Endothelial cell of umbilical vein (primary cell): ENCODE results near the gene TRPM3. TPM values are rescaled to one million over a fixed set of nuclear protein-coding genes. Genes with fewer than 3 reads are reported as not detected.

Experiments
- BruUV-seq: library from RNA; stranded (reverse); fragments of 400-500 nt; replicated peaks from 2 replicates; lab custom pipeline; 2021; lab: Mats Ljungman, UMichigan
- CTCF ChIA-PET: fragments of 300-600, 350-600 bp; sonication (Branson Sonifier 250); formaldehyde crosslinking; loops from one replicate; lab custom pipeline; 2021; ENCODE audit warnings: antibody characterized with exemption, inconsistent platforms; lab: Charles Lee
- POLR2A ChIA-PET: fragments of 300-600, 350-600 bp; sonication (Branson Sonifier 250); formaldehyde crosslinking; loops from one replicate; lab custom pipeline; 2021; ENCODE audit warnings: antibody characterized with exemption, inconsistent platforms; lab: Charles Lee
- DNase-seq: peaks from one replicate; pipeline ENCODE4 v3.0.0-alpha.2; 2011; ENCODE audit warnings: low read depth, low spot score
- FAIRE-seq: peaks from 2 replicates; lab custom pipeline; 2011; peaks lifted over from hg19 to GRCh38; lab: Jason Lieb, UNC
- H2AFZ ChIP-seq: 2 replicates; pipeline ENCODE4 v1.6.0; 2012; ENCODE audit warnings: low read depth, low read length, control low read depth, inconsistent platforms
- H3K27ac ChIP-seq: 2 replicates; pipeline ENCODE4 v1.5.1; 2011; ENCODE audit warnings: low read depth, mild to moderate bottlenecking, control low read depth, low read length, moderate library complexity; ENCODE audit not compliant: insufficient read depth
- H3K27me3 ChIP-seq, 2 experiments: 2 replicates each; pipeline versions ENCODE4 v1.6.0 to v1.6.1; 2011; ENCODE audit warnings: low read length in 2 of 2, mixed read lengths in 1 of 2; ENCODE audit not compliant: control insufficient read depth in 2 of 2, insufficient read depth in 2 of 2
- H3K36me3 ChIP-seq, 2 experiments: 2 replicates in 1 of 2; 3 replicates in 1 of 2; pipeline ENCODE4 v1.5.1; 2011; ENCODE audit warnings: low read length in 2 of 2, mild to moderate bottlenecking in 1 of 2, moderate library complexity in 1 of 2; ENCODE audit not compliant: control insufficient read depth in 2 of 2, insufficient read depth in 2 of 2; ENCODE audit errors: extremely low read depth in 1 of 2
- H3K4me1 ChIP-seq: 3 replicates; pipeline ENCODE4 v1.5.1; 2011; ENCODE audit warnings: mild to moderate bottlenecking, low read length; ENCODE audit not compliant: control insufficient read depth, insufficient read depth; ENCODE audit errors: extremely low read depth
- H3K4me2 ChIP-seq: 2 replicates; pipeline ENCODE4 v1.6.1; 2011; ENCODE audit warnings: low read length, control low read depth, mixed read lengths; ENCODE audit not compliant: insufficient read depth
- H3K4me3 ChIP-seq, 3 experiments: fragments of 200-600 bp in 1 of 3; sonication (generic), shearing (Covaris generic) in 1 of 3; replicated peaks in 1 of 3; 2 replicates each; pipeline ENCODE4 v1.5.1; 2011 to 2016; ENCODE audit warnings: control low read depth in 3 of 3, low read length in 3 of 3, mild to moderate bottlenecking in 2 of 3, inconsistent platforms in 1 of 3, low read depth in 1 of 3, moderate library complexity in 1 of 3; ENCODE audit not compliant: insufficient read depth in 1 of 3
- H3K79me2 ChIP-seq: 2 replicates; pipeline ENCODE4 v1.6.0; 2012; ENCODE audit warnings: low read length, inconsistent platforms; ENCODE audit not compliant: control insufficient read depth, insufficient read depth
- H3K9ac ChIP-seq: replicated peaks from 2 replicates; pipeline ENCODE3; 2011; ENCODE audit warnings: low read length, control low read depth; ENCODE audit not compliant: insufficient read depth; ENCODE audit errors: extremely low read depth
- H3K9me1 ChIP-seq: replicated peaks from 3 replicates; pipeline ENCODE4 v1.6.0; 2011; ENCODE audit warnings: mild to moderate bottlenecking, low read length; ENCODE audit not compliant: control insufficient read depth, insufficient read depth; ENCODE audit errors: extremely low read depth
- H3K9me3 ChIP-seq: replicated peaks from 2 replicates; pipeline ENCODE4 v1.5.1; 2012; ENCODE audit warnings: low read length, inconsistent platforms; ENCODE audit not compliant: control insufficient read depth, insufficient read depth
- H4K20me1 ChIP-seq: replicated peaks from 2 replicates; pipeline ENCODE3; 2011; ENCODE audit warnings: mild to moderate bottlenecking, low read length; ENCODE audit not compliant: control insufficient read depth, insufficient read depth; ENCODE audit errors: extremely low read depth
- CTCF ChIP-seq, 2 donors: IDR thresholded peaks; 1 replicate in 1 of 2; 2 replicates in 1 of 2; pipeline ENCODE4 v1.5.1; 2011; ENCODE audit warnings: low read length in 2 of 2, mild to moderate bottlenecking in 2 of 2, moderate library complexity in 2 of 2, control low read depth in 1 of 2, inconsistent platforms in 1 of 2, low read depth in 1 of 2; ENCODE audit not compliant: insufficient read depth in 1 of 2; ENCODE audit errors: extremely low read depth in 1 of 2
- EZH2 ChIP-seq: IDR thresholded peaks from 2 replicates; pipeline ENCODE4 v1.6.1; 2012; ENCODE audit warnings: borderline replicate concordance, low read depth, mild to moderate bottlenecking, moderate library complexity, low read length, inconsistent platforms; ENCODE audit not compliant: severe bottlenecking
- FOS ChIP-seq: IDR thresholded peaks from 2 replicates; pipeline ENCODE4 v1.6.1; 2011; ENCODE audit warnings: mild to moderate bottlenecking, low read length, moderate library complexity, borderline replicate concordance; ENCODE audit not compliant: insufficient read depth
- GATA2 ChIP-seq: IDR thresholded peaks from 2 replicates; pipeline ENCODE4 v1.7.0; 2011; ENCODE audit warnings: low read depth, mild to moderate bottlenecking, moderate library complexity, mixed read lengths, low read length; ENCODE audit not compliant: insufficient read length, insufficient read depth
- JUN ChIP-seq: IDR thresholded peaks from 2 replicates; pipeline ENCODE4 v1.6.1; 2011; ENCODE audit warnings: borderline replicate concordance, low read depth; ENCODE audit not compliant: insufficient read length, insufficient read depth
- MYC ChIP-seq: IDR thresholded peaks from one replicate; pipeline ENCODE4 v1.6.1; 2011; ENCODE audit warnings: mild to moderate bottlenecking, low read depth, low read length
- POLR2A ChIP-seq: IDR thresholded peaks from 2 replicates; pipeline ENCODE4 v1.6.1; 2012; ENCODE audit warnings: low read depth, mild to moderate bottlenecking, control low read depth, low read length
- POLR2AphosphoS5 ChIP-seq: IDR thresholded peaks from 2 replicates; pipeline ENCODE4 v1.6.1; 2012; ENCODE audit warnings: low read depth, mild to moderate bottlenecking, control low read depth, low read length, moderate library complexity; ENCODE audit not compliant: insufficient read depth
- dilution Hi-C: fragments of 300-500 bp; cut with MboI; formaldehyde crosslinking; loops from one replicate; pipeline ENCODE4 v1.15.0; 2019; ENCODE audit warnings: low sequenced_read_pairs; ENCODE audit not compliant: extremely low pct_ligation_motif_present
- intact Hi-C: fragments of 100-400 bp; cut with micrococcal nuclease; formaldehyde crosslinking; loops from one replicate; pipeline ENCODE4 v1.10.0; 2022
- polyA plus RNA-seq, 4 experiments: library from polyadenylated mRNA; depleted of rRNA in 3 of 4; stranded (reverse) in 3 of 4; unstranded in 1 of 4; fragments of >200 nt; gene quantifications; 2 replicates each; pipeline versions ENCODE4 v1.2.1 to v1.2.3, GENCODE V29; 2011 to 2012; ENCODE audit warnings: missing spikeins in 1 of 4
- total RNA-seq: library from RNA; stranded (reverse); gene quantifications from 2 replicates; pipeline ENCODE4 v1.2.3, GENCODE V29; 2021
- TF ChIP-seq, protein P1 (sequence below): IDR thresholded peaks from 2 replicates; pipeline ENCODE4 v1.6.1; 2011; ENCODE audit not compliant: insufficient read depth, insufficient read length

TRPM3 gene
- total and polyA plus RNA-seq, 2 donors (not counting 3 experiments of a cell fraction or from before 2014, with no cell fraction given) = 0.17 to 0.33 TPM

DNA sequence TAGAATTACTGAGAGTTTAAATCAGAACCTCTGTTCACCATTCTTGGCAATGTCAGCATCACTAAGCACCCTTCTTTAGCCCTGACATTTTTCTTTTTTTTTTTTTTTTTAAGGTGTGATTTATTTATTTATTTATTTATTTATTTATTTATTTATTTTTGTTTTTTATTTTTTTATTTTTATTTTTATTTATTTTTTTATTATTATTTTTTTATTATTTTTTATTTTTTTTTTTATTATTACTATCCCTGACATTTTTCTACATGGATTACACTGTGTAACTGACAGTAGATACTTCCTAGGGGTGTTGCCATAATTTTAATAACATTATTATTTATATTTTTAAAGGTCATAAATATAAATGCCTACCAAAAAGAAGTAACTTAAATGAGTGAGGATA is 47.0 kb upstream of the TRPM3 start:
- no peak for FAIRE-seq
- no peaks in the 10 kb centered on the region for H4K20me1 ChIP-seq
- H3K9me1 ChIP-seq = no peaks in the 10 kb centered on the region
- H3K36me3 ChIP-seq = no peaks in the 10 kb centered on the region
- no peaks in the 10 kb centered on the region for H3K4me1 ChIP-seq
- H3K4me2 ChIP-seq = no peak overlapping the region
- ChIA-PET CTCF (no interaction called here), POLR2A (no interaction called here)
- dilution Hi-C loops (no loop called here), intact Hi-C loops (loop anchor here (1.0 to 5.0 kb wide), 2 partner anchors 13 to 46 kb away; partner anchors contain the start of gene TRPM3)
- BruUV-seq = no TSS peak
- no peaks in the 10 kb centered on the region for H3K9me3 ChIP-seq
- peaks cover 0 to 3% of the 10 kb centered on the region in 2 experiments for H3K27me3 ChIP-seq
- H3K9ac ChIP-seq = no peak overlapping the region
- DNase-seq = no peak
- H3K4me3 ChIP-seq = no peak overlapping the region
- no peaks in the 10 kb centered on the region for H3K79me2 ChIP-seq
- TF ChIP-seq CTCF (IDR thresholded peaks at IDR 0.05; ENCODE audit: extremely low read depth in 1 of 2, insufficient read depth in 1 of 2, low read depth in 1 of 2, low read length in 2 of 2) = no peak
- TF ChIP-seq, protein P1, sequence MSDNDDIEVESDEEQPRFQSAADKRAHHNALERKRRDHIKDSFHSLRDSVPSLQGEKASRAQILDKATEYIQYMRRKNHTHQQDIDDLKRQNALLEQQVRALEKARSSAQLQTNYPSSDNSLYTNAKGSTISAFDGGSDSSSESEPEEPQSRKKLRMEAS = no peak
- no peak for TF ChIP-seq MYC
- TF ChIP-seq JUN = no peak
- TF ChIP-seq POLR2A = no peak
- TF ChIP-seq EZH2 = no peak
- no peak for TF ChIP-seq FOS
- TF ChIP-seq GATA2 = no peak
- TF ChIP-seq POLR2AphosphoS5 = no peak
- H2AFZ ChIP-seq = no peak overlapping the region
- H3K27ac ChIP-seq = no peak overlapping the region
